Inflammatory macrophage treated with lipopolysaccharide for 4 hours (primary cell): Measurements from ENCODE around the gene FGR.

Experiments
- DNase-seq: peaks from one replicate; pipeline ENCODE4 v3.0.0-alpha.2; 2020

The FGR gene

GRCh38 chr1:27599605-27600497, 35.1 kb downstream of the FGR start:
- no peak for DNase-seq

- no peak for DNase-seq
These were observed 36.0 kb downstream of the FGR start for GRCh38 chr1:27598902-27599528.

- DNase-seq = no peak
These were observed 36.7 kb downstream of the FGR start for GRCh38 chr1:27598295-27598687.

- no peak for DNase-seq
These were observed 37.3 kb downstream of the FGR start for GRCh38 chr1:27597516-27598294.

GRCh38 chr1:27596986-27597385, 38.0 kb downstream of the FGR start:
- DNase-seq = no peak

GRCh38 chr1:27596261-27596660, 38.7 kb downstream of the FGR start:
- DNase-seq = no peak

- no peak for DNase-seq
These were observed 39.4 kb downstream of the FGR start for GRCh38 chr1:27595597-27595996.

- no peak for DNase-seq
These were observed 40.1 kb downstream of the FGR start for GRCh38 chr1:27594564-27595510.

GRCh38 chr1:27593678-27594563, 41.1 kb downstream of the FGR start:
- no peak for DNase-seq

GRCh38 chr1:27592931-27593677, 41.9 kb downstream of the FGR start:
- no peak for DNase-seq

GRCh38 chr1:27592232-27592930, 42.6 kb downstream of the FGR start:
- no peak for DNase-seq

GRCh38 chr1:27591622-27592021, 43.4 kb downstream of the FGR start:
- DNase-seq = no peak

- no peak for DNase-seq
These were observed 44.0 kb downstream of the FGR start for GRCh38 chr1:27590917-27591508.

- no peak for DNase-seq
These were observed 45.1 kb downstream of the FGR start for GRCh38 chr1:27589841-27590426.

GRCh38 chr1:27589441-27589840, 45.5 kb downstream of the FGR start:
- no peak for DNase-seq

GRCh38 chr1:27588256-27589232, 46.4 kb downstream of the FGR start:
- no peak for DNase-seq

- no peak for DNase-seq
These were observed 49.3 kb downstream of the FGR start for GRCh38 chr1:27585684-27586083.

GRCh38 chr1:27584453-27584852, 50.5 kb downstream of the FGR start:
- no peak for DNase-seq
